Superior temporal gyrus (tissue), 1 donor: Measurements from ENCODE around the gene RNF10.
"Not testable (repeated sequence)": the region's sequence is repeated elsewhere in the genome, so short reads cannot be mapped to it uniquely, and the experiment has no call there.

ENCODE experiments used
- DNase-seq: peaks from one replicate; pipeline ENCODE4 v3.0.0-alpha.2; 2016; ENCODE audit errors: extremely low spot score

Gene RNF10

GRCh38 chr12:120534203-120534702 is at the start of gene RNF10:
Gene RNF10 (plus strand): TSS chr12:120534356. CDS start chr12:120534812, 456 bp downstream.
- peak; percentile 94 for DNase-seq

GRCh38 chr12:120485961-120486881 is 47.9 kb upstream of the RNF10 start:
- no peak for DNase-seq

- not testable (repeated sequence) for DNase-seq
Measured at GRCh38 chr12:120487552-120487951, 46.6 kb upstream of the RNF10 start.

GRCh38 chr12:120488057-120488640 is 46.0 kb upstream of the RNF10 start:
- DNase-seq = no peak

GRCh38 chr12:120489018-120489417 is 45.1 kb upstream of the RNF10 start:
- DNase-seq = no peak

GRCh38 chr12:120490325-120490724 is 43.8 kb upstream of the RNF10 start:
- no peak for DNase-seq

- DNase-seq = no peak
Measured at GRCh38 chr12:120490833-120491512, 43.2 kb upstream of the RNF10 start.

GRCh38 chr12:120495186-120495730 is 38.9 kb upstream of the RNF10 start:
- no peak for DNase-seq

GRCh38 chr12:120495731-120496412 is 38.3 kb upstream of the RNF10 start, which contains the start of gene DYNLL1:
Gene DYNLL1 (plus strand): TSS chr12:120496113. CDS start chr12:120496422, 309 bp downstream.
- DNase-seq = peak; percentile 95

GRCh38 chr12:120496413-120497340 is 37.5 kb upstream of the RNF10 start:
- peak; percentile 84 for DNase-seq

- DNase-seq = no peak
Measured at GRCh38 chr12:120497524-120498150, 36.5 kb upstream of the RNF10 start.

- DNase-seq = no peak
Measured at GRCh38 chr12:120498870-120499515, 35.2 kb upstream of the RNF10 start.

GRCh38 chr12:120500581-120500980 is 33.6 kb upstream of the RNF10 start:
- peak; percentile 44 for DNase-seq

GRCh38 chr12:120504587-120504986 is 29.6 kb upstream of the RNF10 start:
- no peak for DNase-seq

- no peak for DNase-seq
Measured at GRCh38 chr12:120508537-120508936, 25.6 kb upstream of the RNF10 start.

GRCh38 chr12:120514002-120514401 is 20.2 kb upstream of the RNF10 start:
- peak; percentile 88 for DNase-seq

GRCh38 chr12:120515496-120515895 is 18.7 kb upstream of the RNF10 start:
- DNase-seq = peak; percentile 77

- DNase-seq = not testable (repeated sequence)
Measured at GRCh38 chr12:120519324-120519723, 14.8 kb upstream of the RNF10 start.

GRCh38 chr12:120522568-120522967 is 11.6 kb upstream of the RNF10 start:
- no peak for DNase-seq
